ENCODE measurements around the gene AMPD2.

DNA sequence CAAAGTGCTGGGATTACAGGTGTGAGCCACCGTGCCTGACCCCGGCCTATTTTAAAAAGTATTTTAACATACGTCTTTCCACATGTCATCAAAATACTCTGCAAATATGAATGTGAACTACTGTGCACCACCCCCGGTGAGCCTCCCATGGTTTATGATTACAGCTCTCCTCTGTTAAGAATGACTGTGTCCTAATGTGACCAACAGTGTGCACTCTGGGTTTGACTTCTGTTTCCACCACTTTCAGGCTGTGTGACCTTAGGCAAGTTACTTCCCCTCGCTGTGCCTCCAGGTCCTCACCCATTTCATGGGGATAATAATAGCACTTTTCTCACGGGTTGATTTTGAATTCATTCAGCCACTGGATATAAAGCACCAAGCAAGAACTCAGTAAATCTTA is 14.7 kb downstream of the AMPD2 start:
- TF ChIP-seq CTCF (optimal IDR thresholded peaks at IDR 0.05 in 1 of 3, IDR thresholded peaks at IDR 0.05 in 1 of 3, conservative IDR thresholded peaks at IDR 0.05 in 1 of 3; ENCODE audit: extremely low read depth in 1 of 3, insufficient read depth in 2 of 3, low read length in 3 of 3), result no peak
- no peak for TF ChIP-seq EZH2 (IDR thresholded peaks at IDR 0.05; ENCODE audit: low read length)
